Right atrium auricular region (tissue), 2 donors: ENCODE data around the gene ADAMTS19. TPM values are rescaled to one million over a fixed set of nuclear protein-coding genes. Genes with fewer than 3 reads are reported as not detected.

Experiments used
- DNase-seq: peaks from one replicate; pipeline ENCODE4 v3.0.0-alpha.2; 2019; ENCODE audit warnings: low spot score
- H3K27ac ChIP-seq, 2 donors: fragments of 200-600 bp; sonication (generic); 1 replicate in 1 of 2; 2 replicates in 1 of 2; pipeline ENCODE4 v1.5.1; 2016 to 2019
- H3K27me3 ChIP-seq, 2 donors: fragments of 200-600 bp; sonication (generic); one replicate each; pipeline versions ENCODE4 v1.5.1 to v1.6.0; 2017 to 2019
- H3K36me3 ChIP-seq: fragments of 200-600 bp; sonication (generic); one replicate; pipeline ENCODE4 v1.5.1; 2016
- H3K4me1 ChIP-seq, 2 donors: fragments of 200-600 bp; sonication (generic); one replicate each; pipeline versions ENCODE4 v1.5.1 to v1.6.0; 2017 to 2019
- H3K4me3 ChIP-seq, 2 donors: fragments of 200-600 bp; sonication (generic); 1 replicate in 1 of 2; 2 replicates in 1 of 2; pipeline ENCODE4 v1.5.1; 2017 to 2019; ENCODE audit warnings: mild to moderate bottlenecking in 1 of 2, moderate library complexity in 1 of 2
- H3K9me3 ChIP-seq, 2 donors: fragments of 200-600 bp; sonication (generic); one replicate each; pipeline ENCODE4 v1.5.1; 2019
- total RNA-seq, 2 donors: library from RNA; depleted of rRNA; stranded (reverse); fragments of >200 nt; gene quantifications; one replicate each; pipeline ENCODE4 v1.1.0, GENCODE V29; 2016
- TF ChIP-seq, protein P1 (sequence below), 2 donors: fragments of 200-600 bp; sonication (generic); IDR thresholded peaks; one replicate each; pipeline ENCODE4 v1.5.1; 2019; ENCODE audit warnings: antibody characterized with exemption in 2 of 2

Gene ADAMTS19
- total RNA-seq, 2 donors from 2014 or later, result 0.44 to 0.59 TPM

DNA sequence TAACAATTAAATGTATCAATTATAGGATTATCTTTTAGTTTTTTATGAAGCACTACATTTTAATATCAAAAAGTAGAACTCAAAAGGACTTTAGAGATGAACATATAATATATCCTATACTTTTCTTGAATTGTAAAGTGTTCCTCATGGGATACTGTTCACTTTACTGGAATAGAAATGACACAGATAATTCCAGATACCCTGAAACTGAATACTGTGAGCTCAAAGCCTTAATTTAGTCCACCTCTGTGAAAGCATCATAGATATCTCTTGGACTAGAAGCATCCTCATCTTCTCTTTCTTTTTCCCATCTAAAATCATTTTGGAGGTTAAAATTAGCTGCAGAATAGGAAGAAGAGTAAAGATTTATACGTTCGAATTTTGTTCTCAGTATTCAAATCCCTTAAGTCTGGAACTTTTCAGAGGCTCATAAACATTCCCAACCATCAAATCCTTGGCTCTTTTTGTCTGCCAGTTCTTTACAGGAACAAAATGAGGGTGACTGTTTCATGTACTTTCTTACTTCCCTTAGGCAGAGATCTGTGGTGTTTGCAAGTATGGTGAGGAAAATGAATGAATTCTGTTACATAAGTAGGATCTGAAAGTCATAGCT is 49.4 kb downstream of the ADAMTS19 start:
- no peak overlapping the region for H3K4me3 ChIP-seq
- H3K4me1 ChIP-seq, result no peaks in the 10 kb centered on the region
- TF ChIP-seq, protein P1, sequence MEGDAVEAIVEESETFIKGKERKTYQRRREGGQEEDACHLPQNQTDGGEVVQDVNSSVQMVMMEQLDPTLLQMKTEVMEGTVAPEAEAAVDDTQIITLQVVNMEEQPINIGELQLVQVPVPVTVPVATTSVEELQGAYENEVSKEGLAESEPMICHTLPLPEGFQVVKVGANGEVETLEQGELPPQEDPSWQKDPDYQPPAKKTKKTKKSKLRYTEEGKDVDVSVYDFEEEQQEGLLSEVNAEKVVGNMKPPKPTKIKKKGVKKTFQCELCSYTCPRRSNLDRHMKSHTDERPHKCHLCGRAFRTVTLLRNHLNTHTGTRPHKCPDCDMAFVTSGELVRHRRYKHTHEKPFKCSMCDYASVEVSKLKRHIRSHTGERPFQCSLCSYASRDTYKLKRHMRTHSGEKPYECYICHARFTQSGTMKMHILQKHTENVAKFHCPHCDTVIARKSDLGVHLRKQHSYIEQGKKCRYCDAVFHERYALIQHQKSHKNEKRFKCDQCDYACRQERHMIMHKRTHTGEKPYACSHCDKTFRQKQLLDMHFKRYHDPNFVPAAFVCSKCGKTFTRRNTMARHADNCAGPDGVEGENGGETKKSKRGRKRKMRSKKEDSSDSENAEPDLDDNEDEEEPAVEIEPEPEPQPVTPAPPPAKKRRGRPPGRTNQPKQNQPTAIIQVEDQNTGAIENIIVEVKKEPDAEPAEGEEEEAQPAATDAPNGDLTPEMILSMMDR (IDR thresholded peaks at IDR 0.05), result no peak
- no peak for DNase-seq
- H3K9me3 ChIP-seq, result no peaks in the 10 kb centered on the region
- no peak overlapping the region for H3K27ac ChIP-seq
- no peaks in the 10 kb centered on the region for H3K27me3 ChIP-seq
- H3K36me3 ChIP-seq, result no peaks in the 10 kb centered on the region

DNA sequence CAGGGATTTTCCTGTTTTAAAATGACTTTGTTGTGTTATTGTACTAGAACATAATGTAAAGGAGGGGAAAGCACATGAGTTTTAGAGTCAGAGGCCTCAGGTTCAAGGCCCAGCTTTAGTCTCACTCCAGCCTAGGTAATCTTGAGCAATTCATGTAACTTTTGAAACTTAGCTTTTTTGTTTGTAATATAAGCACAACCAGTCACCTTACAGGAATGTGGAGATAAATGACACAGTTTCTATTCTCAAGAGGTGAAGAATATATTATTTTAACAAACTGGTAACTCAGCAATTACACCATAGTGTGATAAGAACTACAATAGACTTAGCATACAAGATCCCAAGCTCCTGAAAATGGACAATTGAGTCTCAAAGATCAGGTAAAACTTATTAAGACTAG is 51.2 kb downstream of the ADAMTS19 start:
- Histone ChIP-seq H3K36me3 (no peaks in the 10 kb centered on the region), H3K27ac (no peak overlapping the region), H3K4me3 (no peak overlapping the region), H3K4me1 (no peaks in the 10 kb centered on the region), H3K27me3 (no peaks in the 10 kb centered on the region), H3K9me3 (peaks cover 0 to 7% of the 10 kb centered on the region in 2 donors)
- TF ChIP-seq, protein P1 (IDR thresholded peaks at IDR 0.05), result no peak
- no peak for DNase-seq

DNA sequence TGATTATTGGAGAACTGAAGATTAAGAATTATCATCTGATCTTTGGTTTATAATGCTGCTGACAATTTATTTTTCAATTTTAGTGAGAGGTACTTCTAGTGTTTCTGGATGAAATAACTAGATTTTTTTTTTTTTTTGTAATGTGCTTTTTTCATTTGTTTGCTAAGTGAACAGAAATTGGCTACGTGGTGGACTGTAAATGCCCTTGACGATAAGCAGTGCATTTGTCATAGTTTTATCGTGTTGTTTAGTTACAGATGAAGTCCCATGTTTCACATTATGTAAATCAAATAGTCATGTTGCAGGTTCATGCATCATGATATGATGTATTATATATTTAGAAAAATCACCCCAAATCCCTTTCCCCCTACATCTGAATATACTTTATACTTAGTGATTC is 81.0 kb downstream of the ADAMTS19 start:
- H3K4me3 ChIP-seq, result no peak overlapping the region
- H3K9me3 ChIP-seq, result no peaks in the 10 kb centered on the region
- TF ChIP-seq, protein P1 (IDR thresholded peaks at IDR 0.05), result no peak
- no peaks in the 10 kb centered on the region for H3K4me1 ChIP-seq
- no peak overlapping the region for H3K27ac ChIP-seq
- no peaks in the 10 kb centered on the region for H3K27me3 ChIP-seq
- no peaks in the 10 kb centered on the region for H3K36me3 ChIP-seq
- DNase-seq, result no peak

DNA sequence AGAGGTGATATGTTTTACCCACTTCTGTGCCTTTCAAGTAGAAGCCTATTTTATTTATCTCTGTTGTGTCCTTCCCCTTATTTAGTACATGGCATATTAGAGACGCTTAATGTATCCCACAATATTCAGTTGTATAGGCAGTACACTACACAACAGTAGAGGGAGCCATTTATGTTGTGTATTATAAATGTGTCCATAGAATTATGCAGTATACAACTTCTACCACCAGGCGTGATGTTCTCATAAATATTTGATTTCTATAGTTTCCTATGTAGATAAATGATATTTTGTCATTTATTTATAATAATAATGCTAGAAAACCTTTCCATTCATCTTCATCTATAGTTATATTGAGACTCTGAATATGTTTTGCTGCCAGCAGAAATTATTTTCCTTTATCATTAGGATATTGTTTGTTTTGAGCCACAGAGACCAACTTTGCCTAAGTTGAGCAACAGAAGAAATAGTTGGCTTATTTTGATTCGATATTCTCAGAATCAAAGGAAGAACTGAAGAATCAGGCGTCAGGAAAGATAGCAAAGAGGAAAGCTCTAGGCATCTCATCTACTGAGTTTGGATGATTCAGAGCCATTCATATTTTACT is 81.7 kb downstream of the ADAMTS19 start:
- no peak for DNase-seq
- Histone ChIP-seq H3K36me3 (no peaks in the 10 kb centered on the region), H3K27me3 (no peaks in the 10 kb centered on the region), H3K4me1 (no peaks in the 10 kb centered on the region), H3K9me3 (no peaks in the 10 kb centered on the region), H3K4me3 (no peak overlapping the region), H3K27ac (no peak overlapping the region)
- TF ChIP-seq, protein P1 (IDR thresholded peaks at IDR 0.05), result no peak

DNA sequence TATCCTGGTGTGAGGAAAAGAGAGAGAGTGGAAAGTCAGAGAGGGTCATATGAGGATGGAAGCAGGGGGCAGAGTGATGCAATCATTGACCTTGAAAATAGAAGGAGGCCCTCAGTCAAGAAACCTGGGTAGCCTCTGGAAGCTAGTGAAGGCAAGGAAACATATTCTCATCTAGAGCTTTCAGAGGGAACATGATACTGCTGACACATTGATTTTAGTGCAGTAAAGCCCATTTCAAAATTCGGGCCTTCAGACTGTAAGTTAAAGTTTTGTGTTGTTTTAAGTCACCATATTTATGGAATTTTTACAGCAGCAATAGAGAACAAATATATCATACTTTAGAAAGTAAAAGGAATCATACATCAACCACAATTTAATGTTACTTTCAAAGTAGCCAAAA is 87.0 kb downstream of the ADAMTS19 start:
- H3K27ac ChIP-seq, result no peak overlapping the region
- H3K27me3 ChIP-seq, result no peaks in the 10 kb centered on the region
- DNase-seq, result no peak
- H3K4me3 ChIP-seq, result no peak overlapping the region
- no peaks in the 10 kb centered on the region for H3K9me3 ChIP-seq
- TF ChIP-seq, protein P1 (IDR thresholded peaks at IDR 0.05), result no peak
- no peaks in the 10 kb centered on the region for H3K4me1 ChIP-seq
- H3K36me3 ChIP-seq, result no peaks in the 10 kb centered on the region
